ENCODE measurements around the gene TIGD6. TPM values are rescaled to one million over a fixed set of nuclear protein-coding genes. Genes with fewer than 3 reads are reported as not detected.

The TIGD6 gene
- total RNA-seq, 1 experiment from 2014 or later = 2.1 TPM

DNA sequence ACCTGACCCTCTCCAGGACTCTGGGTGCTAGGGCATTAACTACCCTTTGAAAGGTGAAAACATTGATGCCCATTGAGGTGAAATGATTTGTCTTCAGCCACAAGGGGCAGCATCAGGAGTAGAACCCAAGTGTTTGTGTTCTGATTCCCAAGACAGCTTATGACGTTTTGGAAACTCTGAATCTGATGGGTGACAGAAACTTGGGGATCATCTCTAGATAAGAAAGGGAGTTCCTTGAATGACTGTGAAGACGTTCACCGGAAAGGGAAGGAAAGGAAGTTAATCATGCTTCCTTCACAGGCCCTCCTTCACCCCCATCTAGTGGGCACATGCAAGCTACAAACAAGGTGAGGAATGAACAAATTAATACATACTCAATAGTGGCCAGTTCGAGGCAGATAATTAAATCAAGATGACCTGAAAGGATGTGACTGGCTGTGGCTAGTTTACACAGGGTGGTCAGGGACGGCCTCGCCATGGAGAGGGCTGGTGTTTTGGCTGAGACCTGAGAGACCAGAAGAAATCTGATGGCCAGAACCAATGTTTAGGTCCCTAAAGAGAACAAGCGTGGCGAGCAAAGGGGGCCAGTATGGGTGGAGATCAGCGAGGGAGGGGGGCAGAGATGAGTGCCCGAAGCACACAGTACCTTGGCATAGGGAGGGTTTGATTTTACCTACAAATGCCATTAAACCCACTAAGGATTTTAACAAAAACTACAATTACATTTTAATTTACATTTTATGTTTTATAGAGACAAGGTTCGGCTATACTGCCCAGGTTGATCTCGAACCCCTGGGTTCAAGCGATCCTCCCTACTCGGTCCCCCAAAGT is 40.8 kb downstream of the TIGD6 start:
- Mint-ChIP-seq H3K27ac (peak overlapping the region; percentile 94), H3K4me3 (peak overlapping the region; percentile 79), H3K9me3 (no peaks in the 10 kb centered on the region), H3K36me3 (no peaks in the 10 kb centered on the region), H3K4me1 (peaks cover 19% of the 10 kb centered on the region), H3K27me3 (ENCODE audit: low read depth) (peaks cover 8% of the 10 kb centered on the region; the same call in 1 of the 2 replicates)
- ChIA-PET POLR2A (interaction anchor here (1.0 to 1.5 kb wide), 3 partner anchors 9 to 107 kb away, joined by 3 to 5 read pairs (median 4); partner anchors contain the start of genes HMGXB3 and TIGD6), CTCF (interaction anchor here (0.7 to 5.7 kb wide), 27 partner anchors 8 to 323 kb away, joined by 3 to 60 read pairs (median 5); partner anchors contain the start of genes HMGXB3 and TIGD6)
- DNase-seq (ENCODE audit: low spot score) (no peak), ATAC-seq (peak; percentile 5; the same call in 1 of the 2 replicates)
- TF ChIP-seq, protein P1, sequence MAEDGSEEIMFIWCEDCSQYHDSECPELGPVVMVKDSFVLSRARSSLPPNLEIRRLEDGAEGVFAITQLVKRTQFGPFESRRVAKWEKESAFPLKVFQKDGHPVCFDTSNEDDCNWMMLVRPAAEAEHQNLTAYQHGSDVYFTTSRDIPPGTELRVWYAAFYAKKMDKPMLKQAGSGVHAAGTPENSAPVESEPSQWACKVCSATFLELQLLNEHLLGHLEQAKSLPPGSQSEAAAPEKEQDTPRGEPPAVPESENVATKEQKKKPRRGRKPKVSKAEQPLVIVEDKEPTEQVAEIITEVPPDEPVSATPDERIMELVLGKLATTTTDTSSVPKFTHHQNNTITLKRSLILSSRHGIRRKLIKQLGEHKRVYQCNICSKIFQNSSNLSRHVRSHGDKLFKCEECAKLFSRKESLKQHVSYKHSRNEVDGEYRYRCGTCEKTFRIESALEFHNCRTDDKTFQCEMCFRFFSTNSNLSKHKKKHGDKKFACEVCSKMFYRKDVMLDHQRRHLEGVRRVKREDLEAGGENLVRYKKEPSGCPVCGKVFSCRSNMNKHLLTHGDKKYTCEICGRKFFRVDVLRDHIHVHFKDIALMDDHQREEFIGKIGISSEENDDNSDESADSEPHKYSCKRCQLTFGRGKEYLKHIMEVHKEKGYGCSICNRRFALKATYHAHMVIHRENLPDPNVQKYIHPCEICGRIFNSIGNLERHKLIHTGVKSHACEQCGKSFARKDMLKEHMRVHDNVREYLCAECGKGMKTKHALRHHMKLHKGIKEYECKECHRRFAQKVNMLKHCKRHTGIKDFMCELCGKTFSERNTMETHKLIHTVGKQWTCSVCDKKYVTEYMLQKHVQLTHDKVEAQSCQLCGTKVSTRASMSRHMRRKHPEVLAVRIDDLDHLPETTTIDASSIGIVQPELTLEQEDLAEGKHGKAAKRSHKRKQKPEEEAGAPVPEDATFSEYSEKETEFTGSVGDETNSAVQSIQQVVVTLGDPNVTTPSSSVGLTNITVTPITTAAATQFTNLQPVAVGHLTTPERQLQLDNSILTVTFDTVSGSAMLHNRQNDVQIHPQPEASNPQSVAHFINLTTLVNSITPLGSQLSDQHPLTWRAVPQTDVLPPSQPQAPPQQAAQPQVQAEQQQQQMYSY (CRISPR knock-in tag; IDR thresholded peaks at IDR 0.05) = no peak
- TF ChIP-seq NR2C2 (CRISPR knock-in tag; IDR thresholded peaks at IDR 0.05) = no peak
- no peak for TF ChIP-seq PRRX2 (CRISPR knock-in tag; IDR thresholded peaks at IDR 0.05)
- TF ChIP-seq NFYB (CRISPR knock-in tag; conservative IDR thresholded peaks at IDR 0.05; ENCODE audit: low read depth) = no peak

DNA sequence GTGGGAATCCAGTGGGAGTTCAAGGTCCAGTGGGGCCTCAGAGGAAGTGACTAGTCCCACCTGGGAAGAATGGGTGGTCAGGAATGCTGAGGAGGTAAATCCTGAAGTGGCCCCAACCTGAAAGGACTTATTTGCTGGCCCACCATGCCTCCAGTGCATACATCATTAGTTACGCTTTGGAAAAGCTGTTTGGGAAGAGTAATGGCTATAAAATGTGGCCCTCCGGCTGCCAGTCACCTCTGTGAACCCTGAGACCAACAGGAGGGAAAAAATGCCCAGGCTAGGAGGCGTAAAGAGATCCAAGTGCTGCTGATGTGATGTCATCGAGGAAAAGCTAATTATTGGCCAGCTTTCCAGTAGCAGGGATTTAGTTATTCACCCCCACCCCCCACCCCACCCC is 42.6 kb downstream of the TIGD6 start:
- DNase-seq (ENCODE audit: low spot score) (no peak), ATAC-seq (no peak)
- Mint-ChIP-seq H3K4me3 (no peak overlapping the region), H3K4me1 (peaks cover 19% of the 10 kb centered on the region), H3K9me3 (no peaks in the 10 kb centered on the region), H3K27ac (no peak overlapping the region), H3K27me3 (ENCODE audit: low read depth) (peaks cover 8% of the 10 kb centered on the region; the same call in 1 of the 2 replicates), H3K36me3 (no peaks in the 10 kb centered on the region)
- ChIA-PET POLR2A (no interaction called here), CTCF (interaction anchor here (0.9 to 5.7 kb wide), 4 partner anchors 33 to 124 kb away, joined by 3 to 60 read pairs (median 12); no protein-coding TSS in a partner anchor)
- TF ChIP-seq NR3C1 (CRISPR knock-in tag; conservative IDR thresholded peaks at IDR 0.05; ENCODE audit: low read depth) (no peak), TP53 (CRISPR knock-in tag; IDR thresholded peaks at IDR 0.05) (no peak), ETV6 (CRISPR knock-in tag; IDR thresholded peaks at IDR 0.05) (no peak), MYBL2 (CRISPR knock-in tag; IDR thresholded peaks at IDR 0.05) (no peak), OVOL2 (CRISPR knock-in tag; IDR thresholded peaks at IDR 0.05; ENCODE audit: borderline replicate concordance) (no peak)
- TF ChIP-seq, protein P2, sequence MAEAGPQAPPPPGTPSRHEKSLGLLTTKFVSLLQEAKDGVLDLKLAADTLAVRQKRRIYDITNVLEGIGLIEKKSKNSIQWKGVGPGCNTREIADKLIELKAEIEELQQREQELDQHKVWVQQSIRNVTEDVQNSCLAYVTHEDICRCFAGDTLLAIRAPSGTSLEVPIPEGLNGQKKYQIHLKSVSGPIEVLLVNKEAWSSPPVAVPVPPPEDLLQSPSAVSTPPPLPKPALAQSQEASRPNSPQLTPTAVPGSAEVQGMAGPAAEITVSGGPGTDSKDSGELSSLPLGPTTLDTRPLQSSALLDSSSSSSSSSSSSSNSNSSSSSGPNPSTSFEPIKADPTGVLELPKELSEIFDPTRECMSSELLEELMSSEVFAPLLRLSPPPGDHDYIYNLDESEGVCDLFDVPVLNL (CRISPR knock-in tag; IDR thresholded peaks at IDR 0.05; ENCODE audit: borderline replicate concordance, low read depth) = no peak
- TF ChIP-seq, protein P3, sequence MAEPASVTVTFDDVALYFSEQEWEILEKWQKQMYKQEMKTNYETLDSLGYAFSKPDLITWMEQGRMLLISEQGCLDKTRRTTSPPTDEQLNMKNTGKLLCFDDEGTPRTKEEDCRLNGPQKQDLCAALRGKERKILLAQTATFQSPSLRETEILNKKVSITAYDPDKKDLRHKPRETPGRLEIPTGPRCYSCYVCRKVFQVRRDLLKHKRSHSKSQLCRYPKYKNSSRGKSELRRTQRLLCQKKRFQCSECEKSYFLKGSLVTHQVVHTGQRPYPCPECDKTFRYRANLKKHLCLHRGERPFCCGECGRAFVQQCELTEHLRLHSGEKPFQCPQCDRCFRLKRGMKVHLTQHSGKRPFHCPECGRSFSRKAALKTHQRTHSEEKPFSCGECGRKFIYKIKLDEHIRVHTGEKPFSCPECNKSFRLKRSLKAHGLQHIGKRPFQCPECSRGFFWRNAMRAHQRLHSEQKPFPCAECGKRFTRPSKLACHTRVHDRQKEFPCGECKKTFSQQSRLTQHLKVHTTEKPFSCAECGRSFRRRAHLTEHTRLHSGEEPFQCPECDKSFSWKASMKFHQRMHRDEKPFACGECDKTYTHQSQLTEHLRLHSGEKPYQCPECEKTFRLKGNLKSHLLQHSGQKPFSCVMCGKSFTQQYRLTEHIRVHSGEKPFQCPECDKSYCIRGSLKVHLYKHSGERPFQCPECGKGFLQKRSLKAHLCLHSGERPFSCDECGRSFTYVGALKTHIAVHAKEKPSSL (CRISPR knock-in tag; conservative IDR thresholded peaks at IDR 0.05) = no peak

DNA sequence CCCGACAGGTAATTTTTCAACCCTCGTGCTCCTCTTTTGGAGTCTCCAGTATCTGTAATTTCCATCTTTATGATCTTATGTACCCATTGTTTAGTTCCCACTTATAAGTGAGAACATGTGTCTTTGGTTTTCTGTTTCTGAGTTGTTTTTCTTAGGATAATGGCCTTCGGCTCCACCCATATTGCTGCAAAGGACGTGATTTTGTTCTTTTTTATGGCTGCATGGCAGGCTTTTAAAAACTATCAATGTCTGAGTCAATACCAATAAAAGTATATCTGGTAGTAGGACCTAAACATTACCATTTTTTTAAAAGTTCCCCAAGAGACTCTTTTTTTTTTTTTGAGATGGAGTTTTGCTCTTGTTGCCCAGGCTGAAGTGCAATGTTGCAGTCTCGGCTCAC is 43.8 kb downstream of the TIGD6 start:
- TF ChIP-seq, protein P4, sequence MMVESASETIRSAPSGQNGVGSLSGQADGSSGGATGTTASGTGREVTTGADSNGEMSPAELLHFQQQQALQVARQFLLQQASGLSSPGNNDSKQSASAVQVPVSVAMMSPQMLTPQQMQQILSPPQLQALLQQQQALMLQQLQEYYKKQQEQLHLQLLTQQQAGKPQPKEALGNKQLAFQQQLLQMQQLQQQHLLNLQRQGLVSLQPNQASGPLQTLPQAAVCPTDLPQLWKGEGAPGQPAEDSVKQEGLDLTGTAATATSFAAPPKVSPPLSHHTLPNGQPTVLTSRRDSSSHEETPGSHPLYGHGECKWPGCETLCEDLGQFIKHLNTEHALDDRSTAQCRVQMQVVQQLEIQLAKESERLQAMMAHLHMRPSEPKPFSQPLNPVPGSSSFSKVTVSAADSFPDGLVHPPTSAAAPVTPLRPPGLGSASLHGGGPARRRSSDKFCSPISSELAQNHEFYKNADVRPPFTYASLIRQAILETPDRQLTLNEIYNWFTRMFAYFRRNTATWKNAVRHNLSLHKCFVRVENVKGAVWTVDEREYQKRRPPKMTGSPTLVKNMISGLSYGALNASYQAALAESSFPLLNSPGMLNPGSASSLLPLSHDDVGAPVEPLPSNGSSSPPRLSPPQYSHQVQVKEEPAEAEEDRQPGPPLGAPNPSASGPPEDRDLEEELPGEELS (CRISPR knock-in tag; IDR thresholded peaks at IDR 0.05) = no peak
- TF ChIP-seq, protein P5, sequence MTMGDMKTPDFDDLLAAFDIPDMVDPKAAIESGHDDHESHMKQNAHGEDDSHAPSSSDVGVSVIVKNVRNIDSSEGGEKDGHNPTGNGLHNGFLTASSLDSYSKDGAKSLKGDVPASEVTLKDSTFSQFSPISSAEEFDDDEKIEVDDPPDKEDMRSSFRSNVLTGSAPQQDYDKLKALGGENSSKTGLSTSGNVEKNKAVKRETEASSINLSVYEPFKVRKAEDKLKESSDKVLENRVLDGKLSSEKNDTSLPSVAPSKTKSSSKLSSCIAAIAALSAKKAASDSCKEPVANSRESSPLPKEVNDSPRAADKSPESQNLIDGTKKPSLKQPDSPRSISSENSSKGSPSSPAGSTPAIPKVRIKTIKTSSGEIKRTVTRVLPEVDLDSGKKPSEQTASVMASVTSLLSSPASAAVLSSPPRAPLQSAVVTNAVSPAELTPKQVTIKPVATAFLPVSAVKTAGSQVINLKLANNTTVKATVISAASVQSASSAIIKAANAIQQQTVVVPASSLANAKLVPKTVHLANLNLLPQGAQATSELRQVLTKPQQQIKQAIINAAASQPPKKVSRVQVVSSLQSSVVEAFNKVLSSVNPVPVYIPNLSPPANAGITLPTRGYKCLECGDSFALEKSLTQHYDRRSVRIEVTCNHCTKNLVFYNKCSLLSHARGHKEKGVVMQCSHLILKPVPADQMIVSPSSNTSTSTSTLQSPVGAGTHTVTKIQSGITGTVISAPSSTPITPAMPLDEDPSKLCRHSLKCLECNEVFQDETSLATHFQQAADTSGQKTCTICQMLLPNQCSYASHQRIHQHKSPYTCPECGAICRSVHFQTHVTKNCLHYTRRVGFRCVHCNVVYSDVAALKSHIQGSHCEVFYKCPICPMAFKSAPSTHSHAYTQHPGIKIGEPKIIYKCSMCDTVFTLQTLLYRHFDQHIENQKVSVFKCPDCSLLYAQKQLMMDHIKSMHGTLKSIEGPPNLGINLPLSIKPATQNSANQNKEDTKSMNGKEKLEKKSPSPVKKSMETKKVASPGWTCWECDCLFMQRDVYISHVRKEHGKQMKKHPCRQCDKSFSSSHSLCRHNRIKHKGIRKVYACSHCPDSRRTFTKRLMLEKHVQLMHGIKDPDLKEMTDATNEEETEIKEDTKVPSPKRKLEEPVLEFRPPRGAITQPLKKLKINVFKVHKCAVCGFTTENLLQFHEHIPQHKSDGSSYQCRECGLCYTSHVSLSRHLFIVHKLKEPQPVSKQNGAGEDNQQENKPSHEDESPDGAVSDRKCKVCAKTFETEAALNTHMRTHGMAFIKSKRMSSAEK (CRISPR knock-in tag; IDR thresholded peaks at IDR 0.05; ENCODE audit: borderline replicate concordance) = no peak
- no peak for TF ChIP-seq SMAD4 (CRISPR knock-in tag; IDR thresholded peaks at IDR 0.05)
- TF ChIP-seq ZNF423 (CRISPR knock-in tag; IDR thresholded peaks at IDR 0.05) = no peak
- Mint-ChIP-seq H3K4me1 (peaks cover 15% of the 10 kb centered on the region), H3K9me3 (no peaks in the 10 kb centered on the region), H3K27me3 (ENCODE audit: low read depth) (peaks cover 5% of the 10 kb centered on the region; the same call in 1 of the 2 replicates), H3K4me3 (no peak overlapping the region), H3K36me3 (no peaks in the 10 kb centered on the region), H3K27ac (no peak overlapping the region)
- no peak for ATAC-seq
- DNase-seq (ENCODE audit: low spot score) = no peak
- CTCF ChIA-PET = no interaction called here
- POLR2A ChIA-PET = no interaction called here

Data from WTC11 (cell line).